ENCODE measurements around the gene ZNRF1. TPM values are rescaled to one million over a fixed set of nuclear protein-coding genes. Genes with fewer than 3 reads are reported as not detected.

Gene ZNRF1
- polyA plus RNA-seq, 4 donors: 5.8 to 10.1 (median 8.0) TPM

GRCh38 chr16:75075688-75076268 is 77.0 kb downstream of the ZNRF1 start:
- DNase-seq (no peak), FAIRE-seq (no peak)
- Histone ChIP-seq H3K9me3 (ENCODE audit: control insufficient read depth in 2 of 2, insufficient read depth in 1 of 2, low read depth in 1 of 2, low read length in 1 of 2) (no peaks in the 10 kb centered on the region), H3K36me3 (ENCODE audit: control insufficient read depth in 3 of 3, insufficient read depth in 2 of 3, low read depth in 1 of 3, low read length in 3 of 3) (no peaks in the 10 kb centered on the region), H3K27ac (ENCODE audit: low read depth in 1 of 3, low read length in 2 of 3) (peak overlapping the region in 1 of 3 donors; percentile 46), H3K4me1 (ENCODE audit: control insufficient read depth in 3 of 3, insufficient read depth in 2 of 3, low read depth in 1 of 3, low read length in 2 of 3) (no peaks in the 10 kb centered on the region), H3K4me3 (ENCODE audit: low read depth in 1 of 3, low read length in 3 of 3) (no peak overlapping the region), H3K27me3 (ENCODE audit: control insufficient read depth in 3 of 3, insufficient read depth in 3 of 3, low read length in 3 of 3) (no peaks in the 10 kb centered on the region)
- WGBS, 3 donors: 61 to 84% (median 63%) methylated on average over 3 of the region's 3 CpGs

- WGBS, 3 donors: 96 to 98% (median 98%) methylated on average over 8 of the region's 8 CpGs
- Histone ChIP-seq H3K9me3 (ENCODE audit: control insufficient read depth in 2 of 2, insufficient read depth in 1 of 2, low read depth in 1 of 2, low read length in 1 of 2) (no peaks in the 10 kb centered on the region), H3K27me3 (ENCODE audit: control insufficient read depth in 3 of 3, insufficient read depth in 3 of 3, low read length in 3 of 3) (no peaks in the 10 kb centered on the region), H3K36me3 (ENCODE audit: control insufficient read depth in 3 of 3, insufficient read depth in 2 of 3, low read depth in 1 of 3, low read length in 3 of 3) (no peaks in the 10 kb centered on the region), H3K27ac (ENCODE audit: low read depth in 1 of 3, low read length in 2 of 3) (no peak overlapping the region), H3K4me1 (ENCODE audit: control insufficient read depth in 3 of 3, insufficient read depth in 2 of 3, low read depth in 1 of 3, low read length in 2 of 3) (no peaks in the 10 kb centered on the region), H3K4me3 (ENCODE audit: low read depth in 1 of 3, low read length in 3 of 3) (no peak overlapping the region)
- DNase-seq (no peak), FAIRE-seq (no peak)
Measured at GRCh38 chr16:75078886-75079285, 80.1 kb downstream of the ZNRF1 start.

GRCh38 chr16:75079346-75079926 is 80.6 kb downstream of the ZNRF1 start:
- H3K9me3 ChIP-seq (ENCODE audit: control insufficient read depth in 2 of 2, insufficient read depth in 1 of 2, low read depth in 1 of 2, low read length in 1 of 2): no peaks in the 10 kb centered on the region
- no peaks in the 10 kb centered on the region for H3K36me3 ChIP-seq (ENCODE audit: control insufficient read depth in 3 of 3, insufficient read depth in 2 of 3, low read depth in 1 of 3, low read length in 3 of 3)
- DNase-seq: no peak
- WGBS, 3 donors: 93 to 94% (median 93%) methylated on average over 7 of the region's 7 CpGs
- no peak for FAIRE-seq
- no peak overlapping the region for H3K27ac ChIP-seq (ENCODE audit: low read depth in 1 of 3, low read length in 2 of 3)
- H3K4me1 ChIP-seq (ENCODE audit: control insufficient read depth in 3 of 3, insufficient read depth in 2 of 3, low read depth in 1 of 3, low read length in 2 of 3): no peaks in the 10 kb centered on the region
- H3K4me3 ChIP-seq (ENCODE audit: low read depth in 1 of 3, low read length in 3 of 3): no peak overlapping the region
- H3K27me3 ChIP-seq (ENCODE audit: control insufficient read depth in 3 of 3, insufficient read depth in 3 of 3, low read length in 3 of 3): no peaks in the 10 kb centered on the region

- Histone ChIP-seq H3K27ac (ENCODE audit: low read depth in 1 of 3, low read length in 2 of 3) (no peak overlapping the region), H3K27me3 (ENCODE audit: control insufficient read depth in 3 of 3, insufficient read depth in 3 of 3, low read length in 3 of 3) (no peaks in the 10 kb centered on the region), H3K4me1 (ENCODE audit: control insufficient read depth in 3 of 3, insufficient read depth in 2 of 3, low read depth in 1 of 3, low read length in 2 of 3) (no peaks in the 10 kb centered on the region), H3K4me3 (ENCODE audit: low read depth in 1 of 3, low read length in 3 of 3) (no peak overlapping the region), H3K9me3 (ENCODE audit: control insufficient read depth in 2 of 2, insufficient read depth in 1 of 2, low read depth in 1 of 2, low read length in 1 of 2) (no peaks in the 10 kb centered on the region), H3K36me3 (ENCODE audit: control insufficient read depth in 3 of 3, insufficient read depth in 2 of 3, low read depth in 1 of 3, low read length in 3 of 3) (no peaks in the 10 kb centered on the region)
- DNase-seq (no peak), FAIRE-seq (no peak)
- 94 to 95% (median 94%) methylated on average over 8 of the region's 8 CpGs for WGBS, 3 donors
Measured at GRCh38 chr16:75080205-75081029, 81.6 kb downstream of the ZNRF1 start.

GRCh38 chr16:75081179-75081859 is 82.5 kb downstream of the ZNRF1 start:
- no peak for DNase-seq
- Histone ChIP-seq H3K27ac (ENCODE audit: low read depth in 1 of 3, low read length in 2 of 3) (no peak overlapping the region), H3K27me3 (ENCODE audit: control insufficient read depth in 3 of 3, insufficient read depth in 3 of 3, low read length in 3 of 3) (no peaks in the 10 kb centered on the region), H3K4me3 (ENCODE audit: low read depth in 1 of 3, low read length in 3 of 3) (no peak overlapping the region), H3K4me1 (ENCODE audit: control insufficient read depth in 3 of 3, insufficient read depth in 2 of 3, low read depth in 1 of 3, low read length in 2 of 3) (no peaks in the 10 kb centered on the region), H3K9me3 (ENCODE audit: control insufficient read depth in 2 of 2, insufficient read depth in 1 of 2, low read depth in 1 of 2, low read length in 1 of 2) (no peaks in the 10 kb centered on the region), H3K36me3 (ENCODE audit: control insufficient read depth in 3 of 3, insufficient read depth in 2 of 3, low read depth in 1 of 3, low read length in 3 of 3) (no peaks in the 10 kb centered on the region)
- 83 to 96% (median 91%) methylated on average over 6 of the region's 6 CpGs for WGBS, 3 donors
- FAIRE-seq: no peak

- no peak for FAIRE-seq
- Histone ChIP-seq H3K27me3 (ENCODE audit: control insufficient read depth in 3 of 3, insufficient read depth in 3 of 3, low read length in 3 of 3) (no peaks in the 10 kb centered on the region), H3K4me3 (ENCODE audit: low read depth in 1 of 3, low read length in 3 of 3) (no peak overlapping the region), H3K27ac (ENCODE audit: low read depth in 1 of 3, low read length in 2 of 3) (no peak overlapping the region), H3K4me1 (ENCODE audit: control insufficient read depth in 3 of 3, insufficient read depth in 2 of 3, low read depth in 1 of 3, low read length in 2 of 3) (peaks cover 0 to 6% (median 6%) of the 10 kb centered on the region in 3 donors), H3K9me3 (ENCODE audit: control insufficient read depth in 2 of 2, insufficient read depth in 1 of 2, low read depth in 1 of 2, low read length in 1 of 2) (no peaks in the 10 kb centered on the region), H3K36me3 (ENCODE audit: control insufficient read depth in 3 of 3, insufficient read depth in 2 of 3, low read depth in 1 of 3, low read length in 3 of 3) (no peaks in the 10 kb centered on the region)
- no peak for DNase-seq
- WGBS, 3 donors: 91 to 93% (median 93%) methylated on average over 5 of the region's 5 CpGs
Measured at GRCh38 chr16:75083813-75084212, 85.0 kb downstream of the ZNRF1 start.

- DNase-seq: no peak
- Histone ChIP-seq H3K4me1 (ENCODE audit: control insufficient read depth in 3 of 3, insufficient read depth in 2 of 3, low read depth in 1 of 3, low read length in 2 of 3) (peaks cover 0 to 6% (median 6%) of the 10 kb centered on the region in 3 donors), H3K36me3 (ENCODE audit: control insufficient read depth in 3 of 3, insufficient read depth in 2 of 3, low read depth in 1 of 3, low read length in 3 of 3) (no peaks in the 10 kb centered on the region), H3K27me3 (ENCODE audit: control insufficient read depth in 3 of 3, insufficient read depth in 3 of 3, low read length in 3 of 3) (no peaks in the 10 kb centered on the region), H3K27ac (ENCODE audit: low read depth in 1 of 3, low read length in 2 of 3) (no peak overlapping the region), H3K9me3 (ENCODE audit: control insufficient read depth in 2 of 2, insufficient read depth in 1 of 2, low read depth in 1 of 2, low read length in 1 of 2) (no peaks in the 10 kb centered on the region), H3K4me3 (ENCODE audit: low read depth in 1 of 3, low read length in 3 of 3) (no peak overlapping the region)
- 89 to 92% (median 90%) methylated on average over 4 of the region's 4 CpGs for WGBS, 3 donors
- no peak for FAIRE-seq
Measured at GRCh38 chr16:75085556-75085955, 86.7 kb downstream of the ZNRF1 start.

- WGBS, 3 donors: 90 to 96% (median 94%) methylated on average over 1 of the region's 1 CpG
- Histone ChIP-seq H3K4me1 (ENCODE audit: control insufficient read depth in 3 of 3, insufficient read depth in 2 of 3, low read depth in 1 of 3, low read length in 2 of 3) (peaks cover 0 to 6% (median 6%) of the 10 kb centered on the region in 3 donors), H3K27me3 (ENCODE audit: control insufficient read depth in 3 of 3, insufficient read depth in 3 of 3, low read length in 3 of 3) (no peaks in the 10 kb centered on the region), H3K4me3 (ENCODE audit: low read depth in 1 of 3, low read length in 3 of 3) (no peak overlapping the region), H3K27ac (ENCODE audit: low read depth in 1 of 3, low read length in 2 of 3) (no peak overlapping the region), H3K9me3 (ENCODE audit: control insufficient read depth in 2 of 2, insufficient read depth in 1 of 2, low read depth in 1 of 2, low read length in 1 of 2) (no peaks in the 10 kb centered on the region), H3K36me3 (ENCODE audit: control insufficient read depth in 3 of 3, insufficient read depth in 2 of 3, low read depth in 1 of 3, low read length in 3 of 3) (no peaks in the 10 kb centered on the region)
- no peak for FAIRE-seq
- no peak for DNase-seq
Measured at GRCh38 chr16:75086281-75086680, 87.5 kb downstream of the ZNRF1 start.

All from small intestine (tissue), 7 donors.